ENCODE data around the gene SNTA1. TPM values are rescaled to one million over a fixed set of nuclear protein-coding genes. Genes with fewer than 3 reads are reported as not detected.
A peak's percentile ranks its signal among the peaks of the same experiment; 100 is the strongest.

SNTA1 gene
- total and polyA plus RNA-seq, 2 of the 13 experiments (the other 11 are each of a cell fraction or from before 2014, with no cell fraction given), result 16.4 to 18.3 TPM

- no peak for TF ChIP-seq PRDM15 (CRISPR knock-in tag; IDR thresholded peaks at IDR 0.05)
- TF ChIP-seq, protein P1, sequence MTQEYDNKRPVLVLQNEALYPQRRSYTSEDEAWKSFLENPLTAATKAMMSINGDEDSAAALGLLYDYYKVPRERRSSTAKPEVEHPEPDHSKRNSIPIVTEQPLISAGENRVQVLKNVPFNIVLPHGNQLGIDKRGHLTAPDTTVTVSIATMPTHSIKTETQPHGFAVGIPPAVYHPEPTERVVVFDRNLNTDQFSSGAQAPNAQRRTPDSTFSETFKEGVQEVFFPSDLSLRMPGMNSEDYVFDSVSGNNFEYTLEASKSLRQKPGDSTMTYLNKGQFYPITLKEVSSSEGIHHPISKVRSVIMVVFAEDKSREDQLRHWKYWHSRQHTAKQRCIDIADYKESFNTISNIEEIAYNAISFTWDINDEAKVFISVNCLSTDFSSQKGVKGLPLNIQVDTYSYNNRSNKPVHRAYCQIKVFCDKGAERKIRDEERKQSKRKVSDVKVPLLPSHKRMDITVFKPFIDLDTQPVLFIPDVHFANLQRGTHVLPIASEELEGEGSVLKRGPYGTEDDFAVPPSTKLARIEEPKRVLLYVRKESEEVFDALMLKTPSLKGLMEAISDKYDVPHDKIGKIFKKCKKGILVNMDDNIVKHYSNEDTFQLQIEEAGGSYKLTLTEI (CRISPR knock-in tag; conservative IDR thresholded peaks at IDR 0.05), result no peak
- no peak for TF ChIP-seq SIN3B (IDR thresholded peaks at IDR 0.05; ENCODE audit: low read length)
- TF ChIP-seq KLF12 (CRISPR knock-in tag; IDR thresholded peaks at IDR 0.05; ENCODE audit: borderline replicate concordance), result peak; percentile 88; the same call in 1 of the 2 replicates
- no peak for TF ChIP-seq ETV6 (CRISPR knock-in tag; conservative IDR thresholded peaks at IDR 0.05)
- TF ChIP-seq BRCA1 (CRISPR knock-in tag; IDR thresholded peaks at IDR 0.05), result no peak
- TF ChIP-seq ZSCAN5A (CRISPR knock-in tag; IDR thresholded peaks at IDR 0.05; ENCODE audit: borderline replicate concordance), result peak; percentile 66; the same call in 1 of the 2 replicates
- TF ChIP-seq PPARG (CRISPR knock-in tag; conservative IDR thresholded peaks at IDR 0.05), result no peak
- no peak for TF ChIP-seq U2AF2 (IDR thresholded peaks at IDR 0.05; ENCODE audit: low read depth, low read length)
- no peak; the same call in none of the 2 replicates for TF ChIP-seq SALL1 (CRISPR knock-in tag; IDR thresholded peaks at IDR 0.05)
- no peak for TF ChIP-seq ZNF792 (CRISPR knock-in tag; IDR thresholded peaks at IDR 0.05)
- TF ChIP-seq, protein P2, sequence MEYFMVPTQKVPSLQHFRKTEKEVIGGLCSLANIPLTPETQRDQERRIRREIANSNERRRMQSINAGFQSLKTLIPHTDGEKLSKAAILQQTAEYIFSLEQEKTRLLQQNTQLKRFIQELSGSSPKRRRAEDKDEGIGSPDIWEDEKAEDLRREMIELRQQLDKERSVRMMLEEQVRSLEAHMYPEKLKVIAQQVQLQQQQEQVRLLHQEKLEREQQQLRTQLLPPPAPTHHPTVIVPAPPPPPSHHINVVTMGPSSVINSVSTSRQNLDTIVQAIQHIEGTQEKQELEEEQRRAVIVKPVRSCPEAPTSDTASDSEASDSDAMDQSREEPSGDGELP (IDR thresholded peaks at IDR 0.05; ENCODE audit: borderline replicate concordance, low read depth), result no peak
- TF ChIP-seq, protein P3, sequence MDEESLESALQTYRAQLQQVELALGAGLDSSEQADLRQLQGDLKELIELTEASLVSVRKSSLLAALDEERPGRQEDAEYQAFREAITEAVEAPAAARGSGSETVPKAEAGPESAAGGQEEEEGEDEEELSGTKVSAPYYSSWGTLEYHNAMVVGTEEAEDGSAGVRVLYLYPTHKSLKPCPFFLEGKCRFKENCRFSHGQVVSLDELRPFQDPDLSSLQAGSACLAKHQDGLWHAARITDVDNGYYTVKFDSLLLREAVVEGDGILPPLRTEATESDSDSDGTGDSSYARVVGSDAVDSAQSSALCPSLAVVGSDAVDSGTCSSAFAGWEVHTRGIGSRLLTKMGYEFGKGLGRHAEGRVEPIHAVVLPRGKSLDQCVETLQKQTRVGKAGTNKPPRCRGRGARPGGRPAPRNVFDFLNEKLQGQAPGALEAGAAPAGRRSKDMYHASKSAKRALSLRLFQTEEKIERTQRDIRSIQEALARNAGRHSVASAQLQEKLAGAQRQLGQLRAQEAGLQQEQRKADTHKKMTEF (CRISPR knock-in tag; IDR thresholded peaks at IDR 0.05), result peak; percentile 76
- TF ChIP-seq ZNF335 (CRISPR knock-in tag; IDR thresholded peaks at IDR 0.05), result no peak
- peak; percentile 47; the same call in 1 of the 2 replicates for TF ChIP-seq THAP11 (CRISPR knock-in tag; IDR thresholded peaks at IDR 0.05)
- peak; percentile 58; the same call in 1 of the 2 replicates for TF ChIP-seq ZNF724P (CRISPR knock-in tag; IDR thresholded peaks at IDR 0.05; ENCODE audit: borderline replicate concordance)
- TF ChIP-seq ZBTB3 (CRISPR knock-in tag; IDR thresholded peaks at IDR 0.05; ENCODE audit: borderline replicate concordance, low read depth), result no peak
These were observed 46.7 kb upstream of the SNTA1 start, which contains the start of gene CBFA2T2 (continued) for GRCh38 chr20:33490023-33490933.
